Lower leg skin (tissue), 3 donors: ENCODE measurements around the gene TRIM41.

Source experiments
- CTCF ChIP-seq, 3 donors: fragments of 450-650 bp; IDR thresholded peaks; one replicate each; pipeline ENCODE4 v1.5.1; 2016; ENCODE audit warnings: antibody characterized with exemption in 3 of 3, mild to moderate bottlenecking in 3 of 3, moderate library complexity in 2 of 3
- POLR2A ChIP-seq, 2 donors: fragments of 450-650 bp; IDR thresholded peaks; one replicate each; pipeline ENCODE4 v1.6.1; 2016 to 2017; ENCODE audit warnings: antibody characterized with exemption in 2 of 2, mild to moderate bottlenecking in 1 of 2, moderate library complexity in 1 of 2

- TF ChIP-seq CTCF (IDR thresholded peaks at IDR 0.05) (no peak), POLR2A (IDR thresholded peaks at IDR 0.05) (no peak)
Measured at GRCh38 chr5:181239062-181239663, 16.1 kb downstream of the TRIM41 start.
